Effector memory CD4-positive, alpha-beta T cell (primary cell): Measurements from ENCODE around the gene ADAM17.
A peak's percentile ranks its signal among the peaks of the same experiment; 100 is the strongest.

Source experiments
- DNase-seq, 3 donors: peaks; one replicate each; pipeline ENCODE4 v3.0.0-alpha.2; 2020
- H3K27ac ChIP-seq: 2 replicates; pipeline ENCODE4 v1.7.0; 2013; ENCODE audit warnings: mild to moderate bottlenecking, low read length, moderate library complexity; ENCODE audit not compliant: insufficient read depth, poor library complexity, severe bottlenecking
- H3K27me3 ChIP-seq: replicated peaks from 2 replicates; pipeline ENCODE4 v1.7.0; 2013; ENCODE audit warnings: mild to moderate bottlenecking, low read length; ENCODE audit not compliant: insufficient read depth, control insufficient read depth, poor library complexity, severe bottlenecking
- H3K36me3 ChIP-seq: 2 replicates; pipeline ENCODE4 v1.7.0; 2013; ENCODE audit warnings: mild to moderate bottlenecking, low read length, moderate library complexity; ENCODE audit not compliant: control insufficient read depth, insufficient read depth
- H3K4me1 ChIP-seq: 2 replicates; pipeline ENCODE4 v1.7.0; 2013; ENCODE audit warnings: low read length, mild to moderate bottlenecking; ENCODE audit not compliant: control insufficient read depth, insufficient read depth, poor library complexity, severe bottlenecking
- H3K4me3 ChIP-seq: 2 replicates; pipeline ENCODE4 v1.7.0; 2013; ENCODE audit warnings: low read length, low read depth, mild to moderate bottlenecking; ENCODE audit not compliant: insufficient read depth, poor library complexity, severe bottlenecking
- H3K9me3 ChIP-seq: 2 replicates; pipeline ENCODE4 v1.7.0; 2013; ENCODE audit warnings: mild to moderate bottlenecking, low read length, moderate library complexity; ENCODE audit not compliant: control insufficient read depth

The ADAM17 gene

GRCh38 chr2:9477914-9478313 lies 77.7 kb downstream of the ADAM17 start:
- Histone ChIP-seq H3K4me3 (no peak overlapping the region), H3K9me3 (no peaks in the 10 kb centered on the region), H3K4me1 (peaks cover 13% of the 10 kb centered on the region), H3K27ac (no peak overlapping the region), H3K36me3 (peaks cover 25% of the 10 kb centered on the region), H3K27me3 (no peaks in the 10 kb centered on the region)
- no peak for DNase-seq

- peak within 1 kb of the TSS; percentile 90 for H3K27ac ChIP-seq
- peak within 1 kb of the TSS; percentile 79 for H3K4me3 ChIP-seq
- no peaks in the 10 kb centered on the region for H3K9me3 ChIP-seq
- peaks cover 13% of the 10 kb centered on the region for H3K4me1 ChIP-seq
- peak; percentile 66 to 71 (median 68) for DNase-seq
- no peaks in the 10 kb centered on the region for H3K27me3 ChIP-seq
- H3K36me3 ChIP-seq, result no peaks in the 10 kb centered on the region
Measured at GRCh38 chr2:9474361-9475057, 81.1 kb downstream of the ADAM17 start, which contains the start of gene IAH1. IAH1 (plus strand) TSS chr2:9474551; CDS start chr2:9474567, 16 bp downstream.

GRCh38 chr2:9473985-9474360 lies 81.7 kb downstream of the ADAM17 start:
- H3K4me1 ChIP-seq, result peaks cover 13% of the 10 kb centered on the region
- no peaks in the 10 kb centered on the region for H3K9me3 ChIP-seq
- peak overlapping the region; percentile 90 for H3K27ac ChIP-seq
- H3K4me3 ChIP-seq, result peak overlapping the region; percentile 79
- DNase-seq, result peak; percentile 48 to 63 (median 51)
- H3K36me3 ChIP-seq, result no peaks in the 10 kb centered on the region
- H3K27me3 ChIP-seq, result no peaks in the 10 kb centered on the region

- Histone ChIP-seq H3K27me3 (no peaks in the 10 kb centered on the region), H3K9me3 (no peaks in the 10 kb centered on the region), H3K36me3 (no peaks in the 10 kb centered on the region), H3K27ac (peak overlapping the region; percentile 90), H3K4me3 (peak overlapping the region; percentile 79), H3K4me1 (peaks cover 13% of the 10 kb centered on the region)
- no peak for DNase-seq
Measured at GRCh38 chr2:9473308-9473984, 82.2 kb downstream of the ADAM17 start.

- peaks cover 4% of the 10 kb centered on the region for H3K36me3 ChIP-seq
- H3K27me3 ChIP-seq, result no peaks in the 10 kb centered on the region
- no peaks in the 10 kb centered on the region for H3K9me3 ChIP-seq
- no peak overlapping the region for H3K27ac ChIP-seq
- H3K4me3 ChIP-seq, result no peak overlapping the region
- H3K4me1 ChIP-seq, result peaks cover 13% of the 10 kb centered on the region
- DNase-seq, result no peak
Measured at GRCh38 chr2:9472511-9472910, 83.1 kb downstream of the ADAM17 start.

GRCh38 chr2:9471206-9471605 lies 84.4 kb downstream of the ADAM17 start:
- Histone ChIP-seq H3K27me3 (no peaks in the 10 kb centered on the region), H3K4me3 (no peak overlapping the region), H3K27ac (no peak overlapping the region), H3K4me1 (peaks cover 13% of the 10 kb centered on the region), H3K9me3 (no peaks in the 10 kb centered on the region), H3K36me3 (peaks cover 5% of the 10 kb centered on the region)
- no peak for DNase-seq

- Histone ChIP-seq H3K27me3 (no peaks in the 10 kb centered on the region), H3K4me3 (no peak overlapping the region), H3K36me3 (peaks cover 5% of the 10 kb centered on the region), H3K9me3 (no peaks in the 10 kb centered on the region), H3K27ac (no peak overlapping the region), H3K4me1 (no peaks in the 10 kb centered on the region)
- DNase-seq, result no peak
Measured at GRCh38 chr2:9467687-9468086, 87.9 kb downstream of the ADAM17 start.

- Histone ChIP-seq H3K36me3 (peaks cover 8% of the 10 kb centered on the region), H3K9me3 (no peaks in the 10 kb centered on the region)
- DNase-seq, result no peak
Measured at GRCh38 chr2:9466147-9466683, 89.4 kb downstream of the ADAM17 start.

GRCh38 chr2:9465170-9465569 lies 90.5 kb downstream of the ADAM17 start:
- no peak for DNase-seq
- H3K4me3 ChIP-seq, result no peak overlapping the region
- peaks cover 12% of the 10 kb centered on the region for H3K36me3 ChIP-seq
- no peaks in the 10 kb centered on the region for H3K4me1 ChIP-seq
- H3K27ac ChIP-seq, result no peak overlapping the region
- H3K27me3 ChIP-seq, result no peaks in the 10 kb centered on the region
- H3K9me3 ChIP-seq, result no peaks in the 10 kb centered on the region

More at GRCh38 chr2:9466147-9466683, 89.4 kb downstream of the ADAM17 start:
- H3K27ac ChIP-seq, result no peak overlapping the region
- no peak overlapping the region for H3K4me3 ChIP-seq
- no peaks in the 10 kb centered on the region for H3K4me1 ChIP-seq
- H3K27me3 ChIP-seq, result no peaks in the 10 kb centered on the region

GRCh38 chr2:9463698-9464034 lies 92.0 kb downstream of the ADAM17 start:
- Histone ChIP-seq H3K9me3 (no peaks in the 10 kb centered on the region), H3K27ac (no peak overlapping the region), H3K27me3 (no peaks in the 10 kb centered on the region), H3K36me3 (peaks cover 12% of the 10 kb centered on the region), H3K4me3 (no peak overlapping the region), H3K4me1 (no peaks in the 10 kb centered on the region)
- no peak for DNase-seq
